ENCODE results near the gene B4GALT2.

B4GALT2 gene

GRCh38 chr1:44021156-44021555 is 42.1 kb downstream of the B4GALT2 start:
- H3K4me3 ChIP-seq (replicated peaks; ENCODE audit: low read depth, low read length), result no peak overlapping the region
- TF ChIP-seq CTCF (IDR thresholded peaks at IDR 0.05; ENCODE audit: low read length, missing control alignments), result no peak
- no peak for DNase-seq (ENCODE audit: low read depth)

GRCh38 chr1:44021581-44022321 is 42.7 kb downstream of the B4GALT2 start:
- no peak for DNase-seq (ENCODE audit: low read depth)
- TF ChIP-seq CTCF (IDR thresholded peaks at IDR 0.05; ENCODE audit: low read length, missing control alignments), result no peak
- no peak overlapping the region for H3K4me3 ChIP-seq (replicated peaks; ENCODE audit: low read depth, low read length)

- no peak for DNase-seq (ENCODE audit: low read depth)
- no peak overlapping the region for H3K4me3 ChIP-seq (replicated peaks; ENCODE audit: low read depth, low read length)
- TF ChIP-seq CTCF (IDR thresholded peaks at IDR 0.05; ENCODE audit: low read length, missing control alignments), result no peak
Measured at GRCh38 chr1:44024031-44024902, 45.3 kb downstream of the B4GALT2 start.

- no peak overlapping the region for H3K4me3 ChIP-seq (replicated peaks; ENCODE audit: low read depth, low read length)
- no peak for TF ChIP-seq CTCF (IDR thresholded peaks at IDR 0.05; ENCODE audit: low read length, missing control alignments)
- DNase-seq (ENCODE audit: low read depth), result no peak
Measured at GRCh38 chr1:44024903-44025525, 46.0 kb downstream of the B4GALT2 start.

- DNase-seq (ENCODE audit: low read depth), result no peak
- no peak overlapping the region for H3K4me3 ChIP-seq (replicated peaks; ENCODE audit: low read depth, low read length)
- TF ChIP-seq CTCF (IDR thresholded peaks at IDR 0.05; ENCODE audit: low read length, missing control alignments), result no peak
Measured at GRCh38 chr1:44025816-44026215, 46.8 kb downstream of the B4GALT2 start.

- DNase-seq (ENCODE audit: low read depth), result no peak
- H3K4me3 ChIP-seq (replicated peaks; ENCODE audit: low read depth, low read length), result no peak overlapping the region
- TF ChIP-seq CTCF (IDR thresholded peaks at IDR 0.05; ENCODE audit: low read length, missing control alignments), result no peak
Measured at GRCh38 chr1:44027320-44027719, 48.3 kb downstream of the B4GALT2 start.

Measured in fibroblast of pulmonary artery (primary cell).